HS-5 (cell line): ENCODE results near the gene CIAO2A.
A peak's percentile ranks its signal among the peaks of the same experiment; 100 is the strongest.
"Not testable (repeated sequence)": the region's sequence is repeated elsewhere in the genome, so short reads cannot be mapped to it uniquely, and the experiment has no call there.

Experiments used
- DNase-seq: peaks from one replicate; pipeline ENCODE4 v3.0.0-alpha.2; 2012; ENCODE audit warnings: low read depth

The CIAO2A gene

GRCh38 chr15:64071931-64072765 is 21.5 kb downstream of the CIAO2A start:
- no peak for DNase-seq

GRCh38 chr15:64070965-64071851 is 22.4 kb downstream of the CIAO2A start:
- peak; percentile 51 for DNase-seq

- no peak for DNase-seq
Measured at GRCh38 chr15:64070106-64070505, 23.5 kb downstream of the CIAO2A start.

GRCh38 chr15:64068133-64068532 is 25.5 kb downstream of the CIAO2A start:
- no peak for DNase-seq

GRCh38 chr15:64067564-64068030 is 26.0 kb downstream of the CIAO2A start:
- DNase-seq = peak; percentile 38

- no peak for DNase-seq
Measured at GRCh38 chr15:64066451-64066850, 27.2 kb downstream of the CIAO2A start.

GRCh38 chr15:64060716-64061115 is 32.9 kb downstream of the CIAO2A start:
- DNase-seq = no peak

GRCh38 chr15:64059104-64059503 is 34.5 kb downstream of the CIAO2A start:
- DNase-seq = not testable (repeated sequence)

- DNase-seq = peak; percentile 47
Measured at GRCh38 chr15:64058279-64058678, 35.4 kb downstream of the CIAO2A start.

- not testable (repeated sequence) for DNase-seq
Measured at GRCh38 chr15:64053674-64054073, 40.0 kb downstream of the CIAO2A start.

- no peak for DNase-seq
Measured at GRCh38 chr15:64052925-64053491, 40.6 kb downstream of the CIAO2A start.

GRCh38 chr15:64051407-64052259 is 42.0 kb downstream of the CIAO2A start:
- DNase-seq = no peak

GRCh38 chr15:64051093-64051402 is 42.6 kb downstream of the CIAO2A start:
- no peak for DNase-seq

GRCh38 chr15:64050281-64051092 is 43.2 kb downstream of the CIAO2A start:
- DNase-seq = no peak

GRCh38 chr15:64048781-64049460 is 44.7 kb downstream of the CIAO2A start:
- no peak for DNase-seq

- no peak for DNase-seq
Measured at GRCh38 chr15:64046421-64047153, 47.1 kb downstream of the CIAO2A start, which contains the start of gene DAPK2. DAPK2 (minus strand) TSS chr15:64046485; CDS start chr15:64040261, 6,224 bp downstream.

GRCh38 chr15:64045774-64046420 is 47.7 kb downstream of the CIAO2A start:
- no peak for DNase-seq

- DNase-seq = no peak
Measured at GRCh38 chr15:64045101-64045435, 48.6 kb downstream of the CIAO2A start.
